HG03066 (cell line): Measurements from ENCODE around the gene PRDM2.

Experiments used
- ATAC-seq: cut with Tn5 transposase; IDR thresholded peaks from one replicate; pipeline ENCODE4 v1.9.1; 2021; ENCODE audit warnings: low read depth; ENCODE audit not compliant: unreplicated experiment

The PRDM2 gene

GRCh38 chr1:13784971-13785370 is 85.0 kb downstream of the PRDM2 start:
- no peak for ATAC-seq

- no peak for ATAC-seq
These were observed 86.6 kb downstream of the PRDM2 start for GRCh38 chr1:13786541-13786940.

- no peak for ATAC-seq
These were observed 88.8 kb downstream of the PRDM2 start for GRCh38 chr1:13788795-13789194.

- ATAC-seq, result no peak
These were observed 90.5 kb downstream of the PRDM2 start for GRCh38 chr1:13790290-13791030.

GRCh38 chr1:13792419-13792818 is 92.4 kb downstream of the PRDM2 start:
- ATAC-seq, result no peak

- no peak for ATAC-seq
These were observed 93.2 kb downstream of the PRDM2 start for GRCh38 chr1:13793088-13793730.

GRCh38 chr1:13794231-13795187 is 94.5 kb downstream of the PRDM2 start:
- no peak for ATAC-seq

- ATAC-seq, result no peak
These were observed 97.4 kb downstream of the PRDM2 start for GRCh38 chr1:13797397-13797796.

- ATAC-seq, result no peak
These were observed 98.1 kb downstream of the PRDM2 start for GRCh38 chr1:13798120-13798519.

GRCh38 chr1:13799502-13800283 is 99.7 kb downstream of the PRDM2 start:
- ATAC-seq, result no peak

- ATAC-seq, result no peak
These were observed 101.2 kb downstream of the PRDM2 start for GRCh38 chr1:13801232-13801631.

- ATAC-seq, result no peak
These were observed 101.9 kb downstream of the PRDM2 start for GRCh38 chr1:13801655-13802486.

- no peak for ATAC-seq
These were observed 103.0 kb downstream of the PRDM2 start for GRCh38 chr1:13802782-13803545.

- no peak for ATAC-seq
These were observed 103.7 kb downstream of the PRDM2 start for GRCh38 chr1:13803546-13804239.

GRCh38 chr1:13804240-13804633 is 104.2 kb downstream of the PRDM2 start:
- ATAC-seq, result no peak

- ATAC-seq, result no peak
These were observed 105.4 kb downstream of the PRDM2 start for GRCh38 chr1:13805431-13805830.

- no peak for ATAC-seq
These were observed 106.1 kb downstream of the PRDM2 start for GRCh38 chr1:13806108-13806507.

- ATAC-seq, result no peak
These were observed 107.2 kb downstream of the PRDM2 start for GRCh38 chr1:13807209-13807608.
